ENCODE results near the gene ICE1.

ICE1 gene

DNA sequence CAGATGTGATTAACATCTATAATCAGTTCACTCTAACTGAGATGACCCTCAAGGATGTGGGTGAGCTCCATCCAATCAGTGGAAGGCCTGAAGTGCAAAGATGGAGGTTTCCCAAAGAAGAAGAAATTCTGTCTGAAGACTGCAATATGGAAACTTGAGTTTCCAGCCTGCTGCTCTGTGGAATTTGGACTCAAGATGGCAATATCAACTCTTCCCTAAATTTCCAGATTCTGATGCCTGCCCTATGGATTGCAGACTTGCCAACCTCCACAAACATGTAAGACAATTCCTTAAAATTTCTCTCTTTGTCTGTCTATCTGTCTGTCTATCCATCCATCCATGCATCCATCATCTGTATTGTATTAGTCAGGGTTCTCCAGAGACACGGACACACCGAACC is 85.9 kb downstream of the ICE1 start:
- TF ChIP-seq, protein P1, sequence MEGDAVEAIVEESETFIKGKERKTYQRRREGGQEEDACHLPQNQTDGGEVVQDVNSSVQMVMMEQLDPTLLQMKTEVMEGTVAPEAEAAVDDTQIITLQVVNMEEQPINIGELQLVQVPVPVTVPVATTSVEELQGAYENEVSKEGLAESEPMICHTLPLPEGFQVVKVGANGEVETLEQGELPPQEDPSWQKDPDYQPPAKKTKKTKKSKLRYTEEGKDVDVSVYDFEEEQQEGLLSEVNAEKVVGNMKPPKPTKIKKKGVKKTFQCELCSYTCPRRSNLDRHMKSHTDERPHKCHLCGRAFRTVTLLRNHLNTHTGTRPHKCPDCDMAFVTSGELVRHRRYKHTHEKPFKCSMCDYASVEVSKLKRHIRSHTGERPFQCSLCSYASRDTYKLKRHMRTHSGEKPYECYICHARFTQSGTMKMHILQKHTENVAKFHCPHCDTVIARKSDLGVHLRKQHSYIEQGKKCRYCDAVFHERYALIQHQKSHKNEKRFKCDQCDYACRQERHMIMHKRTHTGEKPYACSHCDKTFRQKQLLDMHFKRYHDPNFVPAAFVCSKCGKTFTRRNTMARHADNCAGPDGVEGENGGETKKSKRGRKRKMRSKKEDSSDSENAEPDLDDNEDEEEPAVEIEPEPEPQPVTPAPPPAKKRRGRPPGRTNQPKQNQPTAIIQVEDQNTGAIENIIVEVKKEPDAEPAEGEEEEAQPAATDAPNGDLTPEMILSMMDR (IDR thresholded peaks at IDR 0.05) = no peak

DNA sequence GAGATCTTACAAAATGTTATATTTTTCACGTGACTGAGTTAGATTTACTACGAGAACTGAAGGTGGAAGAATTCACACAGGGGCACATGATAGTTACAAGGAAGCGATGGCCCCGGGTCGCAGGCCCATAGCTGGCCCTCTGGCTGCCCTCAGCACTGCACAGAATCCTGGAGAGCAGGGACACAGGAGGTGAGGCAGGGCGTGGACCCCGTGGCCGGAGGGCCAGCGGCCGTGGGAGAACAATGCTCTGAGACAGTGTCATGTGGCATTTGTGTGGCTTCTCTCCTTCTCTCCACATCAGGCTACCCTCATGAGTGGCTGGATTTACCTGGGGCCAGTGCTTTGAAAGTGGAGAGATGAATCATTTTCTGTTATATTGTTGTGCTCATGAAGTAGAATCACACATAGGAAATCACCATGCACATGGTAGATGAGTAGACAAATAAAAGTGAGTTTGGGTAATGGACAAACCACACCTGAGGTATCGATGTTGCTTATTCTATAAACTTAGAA is 89.5 kb downstream of the ICE1 start:
- TF ChIP-seq, protein P1 (IDR thresholded peaks at IDR 0.05) = no peak

DNA sequence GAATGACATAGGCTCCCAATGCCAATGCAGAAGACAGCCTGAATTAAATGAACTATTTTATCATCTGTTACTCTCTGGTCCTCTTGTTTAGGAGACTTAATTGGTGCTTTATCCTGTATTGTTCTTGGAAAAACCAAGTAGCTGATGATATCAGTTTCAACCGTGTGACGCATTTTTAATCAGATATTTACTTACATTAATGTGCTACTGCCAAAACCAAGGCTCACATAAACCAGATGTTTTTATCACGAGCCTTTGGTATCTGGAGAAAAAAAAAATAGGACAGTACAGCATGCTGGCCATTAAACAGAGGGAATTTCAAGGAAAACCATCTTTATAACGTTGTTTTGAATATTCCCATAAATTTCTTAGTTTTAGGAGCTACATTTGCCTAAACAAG is 90.1 kb downstream of the ICE1 start:
- TF ChIP-seq, protein P1 (IDR thresholded peaks at IDR 0.05) = no peak

DNA sequence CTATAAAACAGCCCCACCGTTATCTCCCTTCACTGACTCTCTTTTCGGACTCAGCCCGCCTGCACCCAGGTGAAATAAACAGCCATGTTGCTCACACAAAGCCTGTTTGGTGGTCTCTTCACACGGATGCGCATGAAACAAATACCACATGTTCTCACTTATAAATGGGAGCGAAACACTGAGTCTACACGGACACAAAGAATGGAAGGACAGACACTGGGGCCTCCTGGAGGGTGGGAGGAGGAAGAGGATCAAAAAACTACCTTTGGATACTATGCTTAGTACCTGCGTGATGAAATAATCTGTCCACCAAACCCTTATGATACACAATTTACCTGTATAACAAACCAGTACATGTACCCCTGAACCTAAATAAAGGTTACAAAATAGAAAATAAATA is 98.6 kb downstream of the ICE1 start:
- TF ChIP-seq, protein P1 (IDR thresholded peaks at IDR 0.05) = no peak

DNA sequence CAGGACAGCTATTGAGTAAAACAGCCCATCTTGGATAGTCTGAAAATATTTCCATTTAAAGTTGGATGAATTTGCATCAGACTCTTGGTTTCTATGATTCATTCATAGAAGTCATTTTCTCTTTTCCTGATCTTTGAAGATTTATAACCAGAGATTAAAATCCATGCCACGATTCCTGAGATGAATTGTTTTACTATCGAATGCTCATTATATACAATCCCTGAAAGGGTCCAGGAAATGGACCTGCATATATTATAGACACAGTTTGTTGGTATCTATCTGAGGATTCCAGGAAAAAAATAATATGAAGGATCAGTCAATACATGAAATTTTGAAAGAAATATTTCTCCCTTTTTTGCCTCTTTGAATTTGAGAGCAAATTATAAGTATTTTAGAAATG is 99.0 kb downstream of the ICE1 start:
- TF ChIP-seq, protein P1 (IDR thresholded peaks at IDR 0.05) = no peak

DNA sequence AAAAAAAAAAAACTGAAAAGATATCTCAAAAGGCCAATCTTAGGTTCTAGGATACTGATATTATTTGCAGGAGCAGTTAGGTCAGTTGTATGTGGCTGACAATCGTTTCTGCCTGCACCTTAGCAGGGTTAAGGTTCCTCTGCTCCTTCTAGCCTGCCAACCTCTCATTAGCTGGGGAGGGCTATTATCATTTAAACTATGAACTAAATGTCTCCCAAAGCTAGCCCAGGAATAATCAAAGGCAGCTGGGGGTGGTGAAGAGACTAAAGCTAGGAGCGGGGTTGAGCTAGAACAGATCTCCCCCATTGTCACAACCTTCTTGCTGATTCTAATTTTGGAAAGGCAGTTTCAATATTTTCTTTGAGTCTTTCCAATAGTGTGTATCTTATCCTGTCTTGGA is 99.9 kb downstream of the ICE1 start:
- TF ChIP-seq, protein P1 (IDR thresholded peaks at IDR 0.05) = no peak

DNA sequence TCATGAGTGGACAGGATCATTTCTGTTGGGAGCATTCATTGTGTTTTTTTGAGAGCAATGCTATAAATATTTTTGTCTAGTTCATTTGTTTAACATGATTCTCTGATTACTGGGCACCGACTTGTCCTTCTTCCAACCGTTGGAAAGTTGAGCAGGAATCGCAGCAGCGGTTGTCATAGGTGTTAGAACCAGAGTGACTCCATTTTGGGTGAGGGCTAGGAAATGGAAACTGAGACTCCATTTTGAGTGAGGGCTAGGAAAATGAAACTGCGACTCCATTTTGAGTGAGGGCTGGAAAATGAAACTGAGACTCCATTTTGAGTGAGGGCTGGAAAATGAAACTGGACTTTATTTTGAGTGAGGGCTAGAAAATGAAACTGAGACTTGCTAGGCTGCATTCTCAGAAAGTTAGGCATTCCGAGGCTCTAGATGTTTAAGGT is 100.6 kb downstream of the ICE1 start:
- TF ChIP-seq, protein P1 (IDR thresholded peaks at IDR 0.05) = no peak

DNA sequence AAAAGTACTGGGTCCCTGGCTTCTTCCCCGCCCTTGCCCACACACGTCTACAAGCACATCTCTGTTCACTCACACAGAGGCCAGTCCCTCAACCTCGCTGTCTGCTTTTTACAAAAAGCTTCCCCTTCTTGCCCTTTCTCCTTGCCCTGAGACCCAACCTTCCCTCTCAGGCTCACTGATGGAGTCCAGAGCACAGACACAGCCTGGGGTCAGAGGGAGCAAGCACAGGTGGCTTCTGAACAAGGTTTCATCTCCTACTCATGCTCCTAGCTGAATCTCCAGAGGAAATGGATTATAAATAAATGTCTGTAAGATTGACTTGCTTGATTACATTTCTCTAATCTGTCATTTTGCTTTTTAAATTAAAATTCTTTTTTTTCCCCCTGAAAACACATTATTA is 101.8 kb downstream of the ICE1 start:
- TF ChIP-seq, protein P1 (IDR thresholded peaks at IDR 0.05) = no peak

All from LNCAP (cell line).